GM18526 (cell line): ENCODE results near the gene SGF29.

Experiments
- POLR2A ChIP-seq: IDR thresholded peaks from 3 replicates; pipeline ENCODE4 v1.6.1; 2011; ENCODE audit not compliant: insufficient read length; ENCODE audit errors: extremely low read depth

The SGF29 gene

GRCh38 chr16:28553776-28554633, at the start of gene SGF29:
TSS of gene SGF29 (plus strand) at chr16:28553920. CDS start at chr16:28581070, 27,150 bp downstream.
- TF ChIP-seq POLR2A: peak; percentile 98

- TF ChIP-seq POLR2A: no peak
These were observed 48.9 kb upstream of the SGF29 start for GRCh38 chr16:28504707-28505404.

- TF ChIP-seq POLR2A: no peak
These were observed 48.1 kb upstream of the SGF29 start for GRCh38 chr16:28505489-28506137.

- no peak for TF ChIP-seq POLR2A
These were observed 42.7 kb upstream of the SGF29 start for GRCh38 chr16:28511031-28511430.

- TF ChIP-seq POLR2A: no peak
These were observed 41.6 kb upstream of the SGF29 start for GRCh38 chr16:28511801-28512789.

- TF ChIP-seq POLR2A: no peak
These were observed 40.1 kb upstream of the SGF29 start for GRCh38 chr16:28513484-28514181.

GRCh38 chr16:28514246-28514645, 39.5 kb upstream of the SGF29 start:
- TF ChIP-seq POLR2A: no peak

- TF ChIP-seq POLR2A: no peak
These were observed 33.0 kb upstream of the SGF29 start for GRCh38 chr16:28520672-28521071.

DNA sequence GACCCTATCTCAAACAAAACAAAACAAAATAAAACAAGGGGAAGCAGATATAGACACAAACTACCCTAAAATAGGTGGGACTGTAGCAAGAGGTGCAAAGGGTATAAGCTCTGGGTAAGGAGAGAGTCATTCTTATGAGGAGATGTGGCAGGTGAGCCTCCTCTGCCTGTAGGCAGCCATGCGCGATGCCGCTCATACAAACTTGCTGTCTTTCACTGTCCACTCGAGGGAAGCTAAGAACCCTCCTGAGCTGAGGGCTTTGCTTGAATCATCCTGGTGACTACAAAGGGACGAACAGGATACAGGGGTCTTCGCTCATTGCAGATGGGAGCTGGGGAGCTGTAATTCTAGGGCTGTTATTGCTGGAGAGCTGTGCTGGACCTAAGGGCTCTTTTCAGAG, 32.3 kb upstream of the SGF29 start:
- TF ChIP-seq POLR2A: no peak

DNA sequence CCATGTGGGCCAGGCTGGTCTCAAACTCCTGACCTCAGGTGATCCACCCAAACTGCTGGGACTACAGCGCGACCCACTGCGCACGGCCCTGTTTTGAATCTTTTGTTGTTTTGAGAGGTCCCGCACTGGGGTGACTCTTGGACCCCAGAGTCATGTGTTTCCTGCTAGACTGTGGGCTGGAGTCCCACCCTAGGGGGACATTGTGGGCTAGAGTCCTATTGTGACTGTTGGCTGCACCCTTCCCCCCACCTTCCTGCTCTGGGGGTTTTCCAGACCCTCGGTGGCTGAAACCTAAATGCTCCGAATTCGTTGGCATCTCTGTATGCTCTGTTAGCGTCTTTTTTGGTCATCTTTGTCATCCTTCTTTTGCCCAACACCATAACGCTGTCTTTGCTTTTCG, 30.9 kb upstream of the SGF29 start:
- no peak for TF ChIP-seq POLR2A

DNA sequence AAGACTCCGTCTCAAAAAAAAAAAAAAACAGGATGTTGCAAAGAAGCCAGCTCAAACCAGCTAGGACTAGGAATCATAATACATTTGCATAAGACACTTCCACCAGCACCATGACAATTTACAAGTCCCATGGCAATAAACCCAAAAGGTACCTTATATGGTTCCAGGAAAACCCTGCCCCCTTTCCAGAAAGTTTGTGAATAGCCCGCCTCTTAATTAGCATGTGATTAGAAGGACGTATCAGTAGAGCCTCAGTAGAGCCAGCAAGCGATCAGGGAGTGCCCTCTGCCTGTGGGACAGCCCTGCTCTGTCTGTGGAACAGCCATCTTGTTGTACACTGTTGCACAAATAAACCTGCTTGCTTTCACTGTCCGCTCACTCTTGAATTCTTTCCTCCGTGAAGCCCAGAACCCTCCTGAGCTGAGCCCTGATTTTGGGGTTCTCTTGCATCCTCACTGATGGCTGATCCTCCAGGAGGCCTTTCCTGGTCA, 29.0 kb upstream of the SGF29 start:
- TF ChIP-seq POLR2A: no peak

DNA sequence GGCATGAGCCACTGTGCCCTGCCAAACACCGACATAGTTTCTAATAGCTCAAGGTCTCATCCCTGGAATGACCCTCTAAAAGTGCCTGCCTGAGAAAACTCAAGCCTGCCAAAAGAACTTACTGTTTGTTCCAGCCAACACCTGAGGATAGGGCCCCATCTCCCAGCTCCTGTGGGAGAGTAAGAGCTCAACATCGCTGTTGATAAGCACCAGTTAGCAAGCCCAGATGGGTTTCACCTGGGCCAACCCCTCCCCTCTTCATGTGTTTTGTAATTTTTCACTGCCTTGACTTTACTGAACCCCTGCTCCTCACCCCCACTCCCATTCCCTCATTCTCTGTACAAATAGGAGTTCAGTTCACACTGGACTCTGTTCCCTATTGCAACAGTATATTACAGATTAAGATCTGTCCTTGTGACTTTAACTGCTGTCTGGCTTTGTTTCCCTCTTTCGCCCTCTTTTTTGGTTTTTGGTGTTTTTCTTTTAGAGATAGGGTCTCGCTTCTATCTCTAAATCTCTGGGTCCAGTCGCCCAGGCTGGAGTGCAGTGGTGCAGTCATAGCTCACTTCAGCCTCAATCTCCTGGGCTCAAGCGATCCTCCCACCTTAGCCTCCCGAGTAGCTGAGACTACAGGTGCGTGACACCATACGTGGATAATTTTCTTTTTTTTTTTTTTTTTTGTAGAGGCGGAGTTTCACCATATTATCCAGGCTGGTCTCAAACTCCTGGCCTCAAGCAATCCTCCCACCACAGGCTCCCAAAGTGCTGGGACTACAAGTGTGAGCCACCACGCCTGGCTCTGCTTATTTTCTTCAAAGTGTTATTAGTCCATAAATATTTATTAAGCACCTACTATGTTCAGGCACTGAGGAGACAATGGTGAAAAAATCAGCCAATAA, 27.3 kb upstream of the SGF29 start:
- TF ChIP-seq POLR2A: no peak

DNA sequence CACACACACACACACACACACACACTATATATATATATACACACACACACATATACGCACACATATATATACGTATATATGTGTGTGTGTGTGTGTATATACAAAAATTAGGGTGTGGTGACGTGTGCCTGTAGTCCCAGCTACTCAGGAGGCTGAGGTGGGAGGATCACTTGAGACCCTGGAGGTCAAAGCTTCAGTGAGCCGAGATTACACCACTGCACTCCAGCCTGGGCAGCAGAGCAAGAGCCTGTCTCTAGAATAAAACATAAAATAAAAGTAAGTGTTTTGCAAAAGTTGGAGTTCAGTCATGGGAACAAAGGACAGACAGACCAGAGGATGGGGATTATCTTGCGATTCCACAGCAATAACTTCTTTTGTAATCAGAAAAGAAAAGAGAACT, 25.7 kb upstream of the SGF29 start:
- TF ChIP-seq POLR2A: no peak
